ENCODE results near the gene CAMKK2. TPM values are rescaled to one million over a fixed set of nuclear protein-coding genes. Genes with fewer than 3 reads are reported as not detected.

Gene CAMKK2
- total RNA-seq, result 8.8 TPM

- Histone ChIP-seq H3K9me3 (ENCODE audit: low read depth, low read length) (no peaks in the 10 kb centered on the region), H3K4me1 (ENCODE audit: insufficient read depth, low read length) (peaks cover 54% of the 10 kb centered on the region), H3K27me3 (ENCODE audit: insufficient read depth, low read length) (no peaks in the 10 kb centered on the region), H3K4me3 (ENCODE audit: low read length) (peak within 1 kb of the TSS; percentile 85)
Observed at GRCh38 chr12:121296618-121297434, at the start of gene CAMKK2. TSS of gene CAMKK2 (minus strand) at chr12:121296709. CDS start at chr12:121274526, 22,183 bp downstream.

GRCh38 chr12:121345151-121345815 is 48.8 kb upstream of the CAMKK2 start:
- H3K4me3 ChIP-seq (ENCODE audit: low read length), result no peak overlapping the region
- H3K4me1 ChIP-seq (ENCODE audit: insufficient read depth, low read length), result peaks cover 13% of the 10 kb centered on the region
- H3K9me3 ChIP-seq (ENCODE audit: low read depth, low read length), result no peaks in the 10 kb centered on the region
- H3K27me3 ChIP-seq (ENCODE audit: insufficient read depth, low read length), result no peaks in the 10 kb centered on the region

GRCh38 chr12:121344506-121344905 is 48.0 kb upstream of the CAMKK2 start:
- peaks cover 6% of the 10 kb centered on the region for H3K4me1 ChIP-seq (ENCODE audit: insufficient read depth, low read length)
- no peak overlapping the region for H3K4me3 ChIP-seq (ENCODE audit: low read length)
- H3K27me3 ChIP-seq (ENCODE audit: insufficient read depth, low read length), result no peaks in the 10 kb centered on the region
- H3K9me3 ChIP-seq (ENCODE audit: low read depth, low read length), result no peaks in the 10 kb centered on the region

- H3K4me1 ChIP-seq (ENCODE audit: insufficient read depth, low read length), result no peaks in the 10 kb centered on the region
- no peaks in the 10 kb centered on the region for H3K9me3 ChIP-seq (ENCODE audit: low read depth, low read length)
- H3K4me3 ChIP-seq (ENCODE audit: low read length), result no peak overlapping the region
- no peaks in the 10 kb centered on the region for H3K27me3 ChIP-seq (ENCODE audit: insufficient read depth, low read length)
Observed at GRCh38 chr12:121337416-121337815, 40.9 kb upstream of the CAMKK2 start.

GRCh38 chr12:121334513-121335343 is 38.2 kb upstream of the CAMKK2 start:
- H3K4me1 ChIP-seq (ENCODE audit: insufficient read depth, low read length), result no peaks in the 10 kb centered on the region
- H3K9me3 ChIP-seq (ENCODE audit: low read depth, low read length), result no peaks in the 10 kb centered on the region
- H3K4me3 ChIP-seq (ENCODE audit: low read length), result no peak overlapping the region
- no peaks in the 10 kb centered on the region for H3K27me3 ChIP-seq (ENCODE audit: insufficient read depth, low read length)

- Histone ChIP-seq H3K4me1 (ENCODE audit: insufficient read depth, low read length) (no peaks in the 10 kb centered on the region), H3K4me3 (ENCODE audit: low read length) (no peak overlapping the region), H3K9me3 (ENCODE audit: low read depth, low read length) (no peaks in the 10 kb centered on the region), H3K27me3 (ENCODE audit: insufficient read depth, low read length) (no peaks in the 10 kb centered on the region)
Observed at GRCh38 chr12:121333747-121334146, 37.2 kb upstream of the CAMKK2 start.

GRCh38 chr12:121331248-121331647 is 34.7 kb upstream of the CAMKK2 start:
- no peak overlapping the region for H3K4me3 ChIP-seq (ENCODE audit: low read length)
- no peaks in the 10 kb centered on the region for H3K4me1 ChIP-seq (ENCODE audit: insufficient read depth, low read length)
- no peaks in the 10 kb centered on the region for H3K9me3 ChIP-seq (ENCODE audit: low read depth, low read length)
- no peaks in the 10 kb centered on the region for H3K27me3 ChIP-seq (ENCODE audit: insufficient read depth, low read length)

- no peaks in the 10 kb centered on the region for H3K9me3 ChIP-seq (ENCODE audit: low read depth, low read length)
Observed at GRCh38 chr12:121330692-121331091, 34.2 kb upstream of the CAMKK2 start.

GRCh38 chr12:121330195-121330594 is 33.7 kb upstream of the CAMKK2 start:
- H3K4me1 ChIP-seq (ENCODE audit: insufficient read depth, low read length), result no peaks in the 10 kb centered on the region
- H3K27me3 ChIP-seq (ENCODE audit: insufficient read depth, low read length), result no peaks in the 10 kb centered on the region
- no peak overlapping the region for H3K4me3 ChIP-seq (ENCODE audit: low read length)
- H3K9me3 ChIP-seq (ENCODE audit: low read depth, low read length), result no peaks in the 10 kb centered on the region

More at GRCh38 chr12:121330692-121331091, 34.2 kb upstream of the CAMKK2 start:
- Histone ChIP-seq H3K27me3 (ENCODE audit: insufficient read depth, low read length) (no peaks in the 10 kb centered on the region), H3K4me1 (ENCODE audit: insufficient read depth, low read length) (no peaks in the 10 kb centered on the region), H3K4me3 (ENCODE audit: low read length) (no peak overlapping the region)

- Histone ChIP-seq H3K9me3 (ENCODE audit: low read depth, low read length) (no peaks in the 10 kb centered on the region), H3K4me1 (ENCODE audit: insufficient read depth, low read length) (no peaks in the 10 kb centered on the region), H3K27me3 (ENCODE audit: insufficient read depth, low read length) (no peaks in the 10 kb centered on the region), H3K4me3 (ENCODE audit: low read length) (no peak overlapping the region)
Observed at GRCh38 chr12:121328620-121329019, 32.1 kb upstream of the CAMKK2 start.

GRCh38 chr12:121326996-121327674 is 30.6 kb upstream of the CAMKK2 start:
- Histone ChIP-seq H3K4me3 (ENCODE audit: low read length) (no peak overlapping the region), H3K27me3 (ENCODE audit: insufficient read depth, low read length) (no peaks in the 10 kb centered on the region), H3K9me3 (ENCODE audit: low read depth, low read length) (no peaks in the 10 kb centered on the region), H3K4me1 (ENCODE audit: insufficient read depth, low read length) (no peaks in the 10 kb centered on the region)

GRCh38 chr12:121325922-121326396 is 29.4 kb upstream of the CAMKK2 start:
- Histone ChIP-seq H3K27me3 (ENCODE audit: insufficient read depth, low read length) (no peaks in the 10 kb centered on the region), H3K4me1 (ENCODE audit: insufficient read depth, low read length) (no peaks in the 10 kb centered on the region), H3K9me3 (ENCODE audit: low read depth, low read length) (no peaks in the 10 kb centered on the region), H3K4me3 (ENCODE audit: low read length) (no peak overlapping the region)

- H3K4me3 ChIP-seq (ENCODE audit: low read length), result no peak overlapping the region
- H3K27me3 ChIP-seq (ENCODE audit: insufficient read depth, low read length), result no peaks in the 10 kb centered on the region
- no peaks in the 10 kb centered on the region for H3K4me1 ChIP-seq (ENCODE audit: insufficient read depth, low read length)
- no peaks in the 10 kb centered on the region for H3K9me3 ChIP-seq (ENCODE audit: low read depth, low read length)
Observed at GRCh38 chr12:121323908-121324307, 27.4 kb upstream of the CAMKK2 start.

- peaks cover 11% of the 10 kb centered on the region for H3K4me1 ChIP-seq (ENCODE audit: insufficient read depth, low read length)
Observed at GRCh38 chr12:121318121-121318520, 21.6 kb upstream of the CAMKK2 start.

More at GRCh38 chr12:121318121-121318520, 21.6 kb upstream of the CAMKK2 start:
- H3K4me3 ChIP-seq (ENCODE audit: low read length), result no peak overlapping the region
- H3K9me3 ChIP-seq (ENCODE audit: low read depth, low read length), result no peaks in the 10 kb centered on the region
- no peaks in the 10 kb centered on the region for H3K27me3 ChIP-seq (ENCODE audit: insufficient read depth, low read length)

All from mononuclear cell (primary cell).